NCI-H1417 treated with DMSO at 0.1 percent for 48 hours (cell line): ENCODE data around the gene SORBS1.

Source experiments
- DNase-seq: peaks from one replicate; lab custom pipeline; 2025; lab: John Stamatoyannopoulos, UW

SORBS1 gene

GRCh38 chr10:95513941-95514392 is 47.2 kb downstream of the SORBS1 start:
- no peak for DNase-seq

- DNase-seq, result no peak
These were observed 48.1 kb downstream of the SORBS1 start for GRCh38 chr10:95513008-95513589.

GRCh38 chr10:95511314-95511713 is 49.9 kb downstream of the SORBS1 start:
- DNase-seq, result no peak

- DNase-seq, result no peak
These were observed 51.9 kb downstream of the SORBS1 start for GRCh38 chr10:95509251-95509650.

- DNase-seq, result no peak
These were observed 52.4 kb downstream of the SORBS1 start for GRCh38 chr10:95508730-95509129.

DNA sequence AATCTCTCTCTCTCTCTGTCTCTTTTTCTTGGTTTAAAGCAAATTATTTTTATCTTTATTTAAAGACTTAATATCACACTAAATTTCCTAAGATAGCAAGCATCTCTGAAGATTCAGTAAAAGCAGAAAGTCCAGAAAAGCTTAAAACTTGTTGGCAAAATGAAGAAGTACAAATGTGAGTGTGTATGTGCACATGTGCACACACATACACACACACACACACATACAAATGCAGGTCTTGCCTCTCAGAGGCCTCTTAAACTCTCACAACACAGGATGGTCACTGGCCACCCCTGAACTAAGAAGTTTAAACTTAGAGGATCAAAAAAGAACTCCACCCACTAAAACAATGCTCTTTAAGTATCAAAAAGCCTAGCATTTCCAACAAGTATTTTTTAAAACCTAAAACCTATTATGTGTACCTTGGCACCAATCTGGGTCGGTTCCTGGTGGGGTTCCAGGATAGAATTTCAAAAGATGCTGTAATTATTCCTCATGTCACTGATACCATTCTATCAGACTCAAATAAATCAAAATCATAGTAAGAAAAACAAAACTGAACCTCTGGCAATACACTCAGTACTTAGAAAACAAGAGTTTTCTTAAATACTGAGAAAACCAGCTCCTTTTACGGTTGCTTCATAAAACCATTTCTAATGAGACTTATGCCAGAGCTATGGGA is 55.0 kb downstream of the SORBS1 start:
- DNase-seq, result no peak

DNA sequence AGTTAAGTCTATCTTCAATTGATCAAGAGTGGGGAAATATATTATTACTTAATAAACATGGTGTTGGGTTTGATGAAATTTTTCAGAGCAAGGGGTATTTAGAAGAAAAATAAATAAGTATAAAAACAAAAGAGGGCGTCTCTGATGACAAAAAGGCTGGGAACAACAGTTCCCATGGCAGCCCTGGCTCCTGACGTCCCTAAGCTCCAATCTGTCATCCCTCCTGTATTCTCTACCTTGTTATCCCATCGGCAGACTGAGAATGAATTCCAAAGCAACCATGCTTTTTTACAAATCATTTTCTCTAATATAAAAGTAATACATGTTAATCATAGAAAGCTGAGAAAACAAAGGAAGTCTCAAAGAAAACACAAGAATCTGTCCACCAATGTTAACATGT is 55.5 kb downstream of the SORBS1 start:
- DNase-seq, result no peak

GRCh38 chr10:95505084-95505610 is 56.0 kb downstream of the SORBS1 start:
- no peak for DNase-seq

DNA sequence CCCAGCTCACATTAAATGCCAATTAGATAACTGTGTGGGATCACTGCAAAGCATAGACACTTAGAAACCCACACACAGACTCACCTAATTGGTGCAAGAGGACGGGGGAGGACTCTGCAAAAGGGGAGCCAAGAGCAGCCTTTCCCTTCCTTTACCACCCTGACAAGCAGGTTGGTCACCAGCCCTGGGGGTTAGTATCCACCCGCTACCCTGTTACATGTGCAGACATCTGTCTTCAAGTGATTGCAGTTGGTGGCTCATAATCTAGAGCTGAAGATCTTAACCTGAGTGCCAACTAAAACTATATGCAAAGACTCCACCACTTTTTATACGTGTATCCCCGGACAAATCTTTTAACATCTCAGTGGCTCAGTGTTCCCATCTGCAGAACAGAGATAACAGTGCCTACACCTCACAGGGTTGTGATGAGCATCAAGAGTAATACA is 56.9 kb downstream of the SORBS1 start:
- no peak for DNase-seq

GRCh38 chr10:95503526-95503925 is 57.6 kb downstream of the SORBS1 start:
- DNase-seq, result no peak

DNA sequence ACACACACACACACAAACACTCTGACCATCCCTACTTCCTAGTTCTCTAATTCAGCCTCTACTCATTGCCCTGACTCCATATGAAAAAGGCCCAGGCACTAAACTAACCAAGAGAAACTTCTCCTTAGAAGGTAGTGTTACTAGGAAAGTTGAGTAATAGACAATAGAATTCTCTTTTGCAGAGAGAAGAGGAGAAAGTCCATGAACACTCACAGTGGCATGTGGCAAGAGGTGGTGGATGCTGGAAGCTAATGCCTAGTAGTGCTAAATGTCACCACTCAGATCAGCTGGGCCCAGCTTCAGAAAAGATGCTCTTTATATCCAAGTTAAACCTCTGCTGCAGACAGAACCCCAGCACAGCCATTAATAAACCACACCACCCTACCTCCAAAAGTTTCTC is 58.2 kb downstream of the SORBS1 start:
- DNase-seq, result no peak

DNA sequence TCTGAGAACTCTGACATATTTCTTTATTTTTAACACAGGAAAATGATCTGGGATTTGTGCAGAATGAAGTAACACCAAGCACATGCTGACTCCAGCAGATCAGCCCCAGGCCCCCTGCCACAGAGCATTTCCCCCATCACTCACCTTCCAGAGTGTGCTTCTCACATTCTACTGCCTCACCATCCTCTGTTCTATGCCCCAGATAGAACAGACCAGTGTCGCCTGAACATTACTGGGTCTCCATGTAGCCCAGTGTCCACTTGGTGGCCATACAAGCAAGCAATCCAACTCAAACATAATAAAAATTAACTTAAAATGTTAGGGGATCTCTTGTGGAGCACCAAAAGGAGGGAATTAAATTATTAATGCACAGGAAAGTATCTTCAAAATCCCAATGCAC is 58.8 kb downstream of the SORBS1 start:
- no peak for DNase-seq

DNA sequence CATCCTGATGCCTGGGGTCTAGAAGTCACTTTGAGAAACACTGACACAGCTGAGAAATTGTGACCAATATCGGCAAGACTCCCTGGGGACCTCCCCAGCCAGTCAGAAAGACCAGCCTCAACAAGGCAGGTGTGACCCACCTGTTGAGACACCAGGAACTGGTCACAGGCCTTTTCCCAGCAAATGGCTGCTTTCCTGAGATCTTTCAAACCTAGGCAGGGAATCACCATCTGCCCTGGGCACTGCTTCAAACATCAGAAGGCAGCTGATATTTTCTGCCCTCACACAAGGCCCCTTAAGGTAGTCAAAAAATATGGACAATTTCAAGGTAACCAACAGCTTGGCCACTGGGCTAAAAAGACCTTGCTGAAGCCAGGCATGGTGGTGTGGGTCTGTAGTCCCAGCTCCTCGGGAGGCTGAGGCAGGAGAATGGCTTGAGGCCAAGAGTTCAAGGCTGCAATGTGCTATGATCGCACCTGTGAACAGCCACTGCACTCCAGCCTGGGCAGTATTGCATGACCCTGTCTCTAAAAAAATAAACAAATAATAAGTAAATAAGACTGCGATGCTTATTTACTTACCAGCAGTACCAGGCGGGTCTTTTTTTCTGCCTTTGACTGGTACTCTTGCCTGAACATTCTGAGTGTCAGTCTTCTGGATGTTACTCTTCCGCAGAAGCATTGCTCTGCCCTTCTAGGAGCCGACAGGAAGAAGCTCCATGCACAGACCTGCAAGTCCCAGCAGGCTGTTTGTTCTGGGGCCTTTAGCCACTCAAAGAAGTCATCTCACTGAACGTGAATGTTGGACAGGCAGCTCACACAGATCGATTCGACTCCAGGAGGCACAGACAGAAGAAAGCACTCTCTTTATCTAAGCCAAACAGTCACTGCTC is 59.7 kb downstream of the SORBS1 start:
- no peak for DNase-seq

DNA sequence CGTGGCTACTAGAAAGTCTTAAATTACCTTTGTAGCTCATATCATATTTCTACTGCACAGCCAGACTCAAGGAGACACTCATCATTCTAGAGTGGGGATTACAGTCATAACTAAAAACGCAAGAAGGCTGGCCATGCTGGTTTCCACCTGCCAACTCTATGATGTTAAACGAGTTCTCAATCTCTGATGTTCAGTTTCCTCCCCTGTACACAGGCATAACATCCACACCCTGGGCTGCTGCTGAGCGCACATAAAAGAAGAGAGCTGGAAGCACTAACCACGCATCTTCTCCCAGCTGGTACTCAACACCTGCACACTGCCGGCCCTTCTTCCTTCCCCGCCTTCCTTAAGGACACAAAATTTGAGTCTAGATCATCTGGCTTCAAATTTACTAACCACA is 60.5 kb downstream of the SORBS1 start:
- no peak for DNase-seq

DNA sequence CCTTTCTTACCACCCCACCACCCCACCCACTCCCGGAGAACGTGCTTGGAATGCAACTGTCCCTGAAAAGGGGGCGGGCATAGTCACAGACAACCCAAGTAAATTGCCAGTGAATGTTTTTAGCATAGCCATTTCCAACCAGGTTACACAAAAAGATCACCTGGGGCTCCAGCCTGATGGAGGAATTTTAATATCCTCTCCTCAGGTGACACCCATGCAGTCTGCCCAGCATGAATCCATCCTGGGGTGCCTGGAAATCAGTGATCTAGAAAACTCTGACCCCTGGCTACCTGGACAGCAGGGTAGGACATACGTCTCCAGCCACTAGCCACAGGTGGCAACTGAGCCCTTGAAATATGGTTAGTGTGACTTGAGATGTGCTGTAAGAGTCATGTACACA is 61.1 kb downstream of the SORBS1 start:
- no peak for DNase-seq

DNA sequence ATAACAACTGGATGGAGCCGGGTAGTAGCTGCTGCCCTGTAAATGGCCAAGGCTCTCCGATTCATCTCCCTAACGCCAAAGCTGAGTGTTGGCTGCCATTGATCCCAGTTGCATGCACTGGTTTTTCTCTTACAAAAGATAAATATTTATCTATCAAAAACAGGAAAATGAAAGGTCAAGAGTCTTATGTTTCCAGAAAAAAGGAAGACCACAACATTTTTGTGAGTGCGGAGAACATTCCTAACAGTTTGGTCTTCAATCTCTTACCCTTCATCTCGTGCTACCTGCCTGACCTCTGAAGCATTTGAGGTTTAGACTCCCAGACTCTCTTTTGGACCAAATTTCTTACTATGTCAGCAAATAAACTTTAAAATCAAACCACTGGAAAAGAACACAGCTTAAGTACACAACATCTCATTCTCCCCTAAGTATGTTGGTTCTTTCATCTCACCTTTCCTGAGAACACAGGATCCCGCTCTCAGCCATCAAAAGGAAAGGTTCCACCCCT is 61.6 kb downstream of the SORBS1 start:
- DNase-seq, result no peak

- DNase-seq, result no peak
These were observed 64.2 kb downstream of the SORBS1 start for GRCh38 chr10:95496951-95497350.

DNA sequence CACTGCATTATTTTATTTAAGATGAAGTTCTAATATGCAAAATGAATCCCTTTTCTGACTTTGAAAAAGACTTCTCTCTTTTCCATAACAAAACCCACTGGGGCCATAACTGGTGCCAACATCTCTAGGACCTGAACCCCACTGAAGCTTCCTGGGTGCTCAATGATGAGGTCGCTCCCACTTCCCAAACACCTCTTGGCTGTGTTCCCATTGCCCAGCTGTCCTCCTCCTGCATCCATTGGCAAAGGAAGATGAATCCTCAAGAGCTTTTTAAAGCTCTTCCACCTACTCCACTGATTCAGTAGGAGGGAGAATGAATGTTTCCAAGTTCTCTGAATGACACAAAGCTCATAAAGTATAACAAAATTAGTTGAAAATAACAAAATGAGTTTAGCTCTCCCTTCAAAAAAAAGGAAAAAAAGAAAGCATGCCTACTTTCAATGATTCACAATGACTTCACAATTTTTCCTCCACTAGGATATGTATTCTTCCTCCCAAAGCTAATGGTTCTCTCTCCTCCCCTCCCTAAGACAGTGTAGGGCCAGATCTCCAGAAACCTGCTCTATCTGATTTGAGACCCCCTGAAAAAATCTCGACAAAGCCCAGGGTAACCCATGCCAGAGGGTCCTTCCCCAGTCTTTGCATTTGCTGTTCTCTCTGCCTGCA is 64.8 kb downstream of the SORBS1 start:
- DNase-seq, result no peak

DNA sequence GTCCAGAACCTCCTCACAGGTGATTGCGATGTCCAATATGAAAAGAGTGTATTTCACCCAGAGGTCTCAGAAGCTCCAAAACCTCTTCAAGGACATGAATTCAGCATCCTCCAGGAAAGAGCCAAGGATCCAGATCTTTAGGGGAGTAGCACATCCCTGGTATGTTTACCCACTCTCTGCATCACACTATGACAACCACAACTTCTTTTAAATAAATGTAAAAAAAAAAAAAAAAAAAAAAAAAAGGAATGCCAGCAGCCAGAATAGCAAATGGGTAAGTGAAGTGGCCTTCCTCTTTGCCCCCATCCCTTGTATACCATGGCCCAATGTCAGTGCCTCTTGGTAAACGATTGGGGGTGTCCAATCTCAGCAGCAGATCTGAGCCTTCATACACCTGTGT is 67.3 kb downstream of the SORBS1 start:
- DNase-seq, result no peak

DNA sequence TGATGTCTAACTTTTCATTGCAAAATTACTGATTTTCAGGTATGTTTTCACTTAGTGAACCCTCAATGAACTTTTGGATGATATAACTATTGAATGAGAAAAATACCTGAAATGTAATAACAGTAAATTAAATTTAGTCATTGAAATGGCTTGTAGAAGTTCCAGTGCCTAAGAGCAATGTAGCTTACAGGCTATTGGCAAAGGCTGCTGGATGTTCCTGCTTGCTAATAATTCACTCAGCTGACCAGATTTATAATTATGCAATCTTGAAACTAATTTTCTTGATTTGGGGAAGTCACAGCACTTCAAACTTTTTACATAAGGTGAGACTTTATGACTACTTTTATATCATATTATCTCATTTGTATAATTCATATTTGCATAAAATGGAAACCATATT is 73.2 kb downstream of the SORBS1 start:
- no peak for DNase-seq

DNA sequence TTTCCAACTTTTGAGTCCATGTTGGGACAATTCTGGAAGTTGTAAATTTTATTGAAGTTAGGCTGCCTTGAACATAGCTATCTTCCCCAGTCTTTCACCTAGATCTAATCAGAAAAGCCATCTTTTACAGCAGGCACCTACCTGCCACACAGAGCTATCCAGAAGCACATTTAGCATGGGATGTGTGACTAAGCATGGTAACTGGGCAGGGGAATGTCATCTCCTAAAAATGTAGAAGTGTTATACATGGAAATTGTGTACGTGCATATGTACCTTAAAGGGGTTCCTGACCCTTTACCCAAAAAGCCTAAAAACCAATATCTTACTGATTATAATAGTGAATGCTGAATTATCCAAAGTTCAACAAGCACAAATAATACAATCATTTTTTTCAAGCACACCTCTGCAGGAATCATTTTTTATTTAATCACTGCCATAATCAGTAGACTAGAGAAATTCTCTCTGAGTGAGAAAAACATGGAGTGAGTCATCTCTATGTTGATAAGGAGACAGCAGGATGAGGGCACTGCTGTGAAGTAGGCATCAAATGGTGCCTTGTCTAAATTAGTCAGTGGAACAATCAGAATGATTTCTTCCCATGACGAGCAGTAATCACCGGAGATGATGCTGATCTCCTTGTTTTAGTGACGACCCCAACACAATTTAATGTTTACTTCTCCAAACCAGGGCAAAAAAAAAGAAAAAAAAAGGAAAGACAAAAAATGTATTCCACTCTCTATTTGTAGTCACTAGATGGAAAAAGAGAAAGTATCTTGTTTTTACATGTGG is 75.9 kb downstream of the SORBS1 start:
- DNase-seq, result no peak
